Measurements from ENCODE around the gene PXDC1.
"Not testable (repeated sequence)": the region's sequence is repeated elsewhere in the genome, so short reads cannot be mapped to it uniquely, and the experiment has no call there.

PXDC1 gene

GRCh38 chr6:3762359-3762758 is 10.8 kb upstream of the PXDC1 start:
- DNase-seq: no peak

GRCh38 chr6:3761989-3762270 is 10.4 kb upstream of the PXDC1 start:
- no peak for DNase-seq

DNA sequence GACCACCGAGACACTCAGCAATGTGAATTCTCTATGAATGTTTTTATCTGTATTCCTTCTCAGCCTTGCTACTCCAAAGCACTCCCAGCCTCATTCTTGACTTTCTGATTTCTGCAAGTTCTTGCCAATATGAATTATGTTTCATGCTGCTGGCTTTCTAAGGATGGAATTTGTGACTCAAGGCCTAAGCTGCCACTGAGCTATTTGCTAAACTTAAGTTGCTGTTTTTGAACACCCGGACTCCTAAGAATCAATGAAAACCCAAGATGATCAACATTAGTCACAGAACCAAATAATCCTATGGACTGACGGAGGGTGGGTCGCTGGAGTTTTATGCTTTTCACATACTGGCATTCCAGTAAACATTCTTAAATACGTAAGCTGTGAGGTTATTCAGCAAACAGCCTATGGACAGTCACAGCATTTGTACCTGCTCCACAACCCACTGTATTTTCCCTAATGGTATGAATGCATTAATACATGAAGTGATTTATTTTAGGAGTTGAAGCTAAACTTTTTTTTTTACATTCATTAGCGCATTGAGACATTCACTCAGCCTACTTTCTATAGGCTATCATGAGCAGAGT is 8.2 kb upstream of the PXDC1 start:
- DNase-seq: no peak

- DNase-seq: no peak
Measured at GRCh38 chr6:3758842-3759144, 7.3 kb upstream of the PXDC1 start.

- DNase-seq: not testable (repeated sequence)
Measured at GRCh38 chr6:3757998-3758841, 6.7 kb upstream of the PXDC1 start.

DNA sequence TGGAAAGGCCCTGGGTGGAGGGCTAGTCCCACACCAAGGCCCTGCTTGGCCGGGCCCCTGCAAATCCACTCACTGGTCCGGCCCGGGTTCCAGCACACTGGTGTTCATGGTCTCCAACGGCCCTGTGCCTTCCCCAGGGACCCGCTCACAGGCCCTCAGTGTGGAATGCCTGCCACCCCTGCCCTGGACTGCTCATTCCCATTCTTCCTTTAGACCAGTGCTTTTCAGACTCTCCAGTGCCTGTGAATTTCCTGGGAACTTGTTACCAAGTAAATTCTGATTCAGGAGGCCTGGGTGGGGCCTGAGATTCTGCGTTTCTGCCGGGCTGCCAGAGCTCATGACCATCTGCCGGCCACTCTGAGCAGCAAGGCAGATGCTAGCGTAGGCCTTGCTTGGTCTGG is 5.7 kb upstream of the PXDC1 start:
- DNase-seq: no peak

GRCh38 chr6:3756546-3756945 is 5.0 kb upstream of the PXDC1 start:
- no peak for DNase-seq

GRCh38 chr6:3755637-3756545 is 4.4 kb upstream of the PXDC1 start:
- DNase-seq: no peak

DNA sequence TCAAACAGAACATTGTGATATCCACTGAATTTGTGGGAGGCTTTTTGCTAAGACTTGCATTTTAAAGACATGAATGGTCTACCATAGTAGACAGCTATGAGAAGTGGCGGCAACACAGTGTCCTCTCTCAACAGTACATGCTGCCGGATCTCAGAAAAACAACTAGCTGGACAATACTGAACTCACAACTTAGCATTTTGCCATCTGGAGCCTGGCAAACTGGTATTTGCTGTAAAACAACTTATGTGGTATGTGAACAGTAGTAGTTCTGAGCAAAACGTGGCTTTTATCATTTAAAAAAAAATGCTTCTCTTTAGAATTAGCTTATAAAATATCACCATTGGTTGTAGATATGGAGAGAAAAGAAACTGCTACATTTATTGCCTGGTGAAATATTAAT is 3.3 kb upstream of the PXDC1 start:
- no peak for DNase-seq

DNA sequence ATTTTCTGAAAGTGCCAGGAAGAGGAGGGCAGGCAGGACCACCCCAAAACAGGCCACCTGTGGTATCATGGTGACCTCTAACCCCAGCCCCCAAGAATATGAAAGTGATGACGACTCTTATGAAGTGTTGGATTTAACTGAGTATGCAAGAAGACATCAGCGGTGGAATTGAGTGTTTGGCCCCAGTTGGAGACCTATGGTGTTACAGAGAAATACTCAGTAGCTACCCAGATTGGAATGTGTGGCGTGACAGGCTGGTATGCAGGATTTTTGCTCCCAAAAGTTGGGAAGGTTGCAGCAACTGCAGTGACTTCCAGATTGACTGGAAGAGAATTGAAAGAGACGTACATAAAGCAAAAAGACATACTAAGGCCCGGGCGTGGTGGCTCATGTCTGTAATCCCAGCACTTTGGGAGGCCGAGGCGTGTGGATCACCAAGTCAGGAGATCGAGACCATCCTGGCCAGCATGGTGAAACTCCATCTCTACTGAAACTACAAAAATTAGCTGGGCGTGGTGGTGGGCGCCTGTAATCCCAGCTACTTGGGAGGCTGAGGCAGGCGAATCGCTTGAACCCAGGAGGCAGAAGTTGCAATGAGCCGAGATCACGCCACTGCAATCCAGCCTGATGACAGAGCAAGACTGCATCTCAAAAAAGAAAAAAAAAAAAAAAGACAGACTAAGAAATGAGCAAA is 2.7 kb upstream of the PXDC1 start:
- not testable (repeated sequence) for DNase-seq

- no peak for DNase-seq
Measured at GRCh38 chr6:3753228-3753835, 1.8 kb upstream of the PXDC1 start.

- no peak for DNase-seq
Measured at GRCh38 chr6:3752531-3753227, 1.2 kb upstream of the PXDC1 start.

GRCh38 chr6:3751730-3752530 is 417 bp upstream of the PXDC1 start:
- peak in 13 of 14 donors; percentile 28 to 87 (median 65) for DNase-seq

- DNase-seq: peak in 12 of 14 donors; percentile 22 to 86 (median 73)
Measured at GRCh38 chr6:3750317-3751076, 1.0 kb downstream of the PXDC1 start.

GRCh38 chr6:3749977-3750316 is 1.6 kb downstream of the PXDC1 start:
- peak in 3 of 14 donors; percentile 55 to 62 (median 59) for DNase-seq

DNA sequence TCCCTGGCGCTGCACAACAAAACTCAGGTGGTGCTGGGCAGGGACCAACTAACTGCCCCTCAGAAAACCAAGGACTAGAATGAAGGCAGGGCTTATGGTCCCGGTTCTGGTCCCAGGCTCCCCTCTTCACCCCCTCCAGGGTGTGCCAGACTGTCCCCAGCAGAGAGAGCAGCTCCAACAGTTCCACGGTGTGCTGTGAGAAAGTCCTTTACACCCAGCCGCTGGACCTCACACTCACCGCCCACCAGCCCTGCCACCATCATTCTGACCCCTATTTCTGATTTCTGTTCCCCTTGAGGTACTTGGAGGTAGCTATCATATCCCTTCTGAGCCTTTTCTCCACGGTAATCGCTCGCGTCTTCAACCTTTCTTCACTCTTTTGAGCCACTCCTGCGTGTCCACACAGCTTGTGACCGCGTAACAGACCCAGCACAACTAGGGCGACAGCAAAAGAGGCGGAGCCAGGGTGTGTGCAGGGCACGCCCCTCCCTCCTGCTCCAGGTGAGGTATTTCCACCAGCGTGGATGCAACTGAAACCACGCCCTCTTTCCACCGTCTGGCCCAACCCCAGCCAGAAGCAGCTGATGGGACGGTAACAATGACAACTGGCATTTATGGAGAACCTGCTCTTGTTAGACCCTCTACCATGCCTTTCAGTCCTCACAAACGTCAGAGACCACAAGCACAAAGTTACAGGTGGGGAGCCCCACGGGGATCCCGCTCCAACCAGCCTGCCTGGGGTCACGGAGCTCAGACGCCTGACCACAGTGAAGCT is 2.3 kb downstream of the PXDC1 start:
- no peak for DNase-seq

DNA sequence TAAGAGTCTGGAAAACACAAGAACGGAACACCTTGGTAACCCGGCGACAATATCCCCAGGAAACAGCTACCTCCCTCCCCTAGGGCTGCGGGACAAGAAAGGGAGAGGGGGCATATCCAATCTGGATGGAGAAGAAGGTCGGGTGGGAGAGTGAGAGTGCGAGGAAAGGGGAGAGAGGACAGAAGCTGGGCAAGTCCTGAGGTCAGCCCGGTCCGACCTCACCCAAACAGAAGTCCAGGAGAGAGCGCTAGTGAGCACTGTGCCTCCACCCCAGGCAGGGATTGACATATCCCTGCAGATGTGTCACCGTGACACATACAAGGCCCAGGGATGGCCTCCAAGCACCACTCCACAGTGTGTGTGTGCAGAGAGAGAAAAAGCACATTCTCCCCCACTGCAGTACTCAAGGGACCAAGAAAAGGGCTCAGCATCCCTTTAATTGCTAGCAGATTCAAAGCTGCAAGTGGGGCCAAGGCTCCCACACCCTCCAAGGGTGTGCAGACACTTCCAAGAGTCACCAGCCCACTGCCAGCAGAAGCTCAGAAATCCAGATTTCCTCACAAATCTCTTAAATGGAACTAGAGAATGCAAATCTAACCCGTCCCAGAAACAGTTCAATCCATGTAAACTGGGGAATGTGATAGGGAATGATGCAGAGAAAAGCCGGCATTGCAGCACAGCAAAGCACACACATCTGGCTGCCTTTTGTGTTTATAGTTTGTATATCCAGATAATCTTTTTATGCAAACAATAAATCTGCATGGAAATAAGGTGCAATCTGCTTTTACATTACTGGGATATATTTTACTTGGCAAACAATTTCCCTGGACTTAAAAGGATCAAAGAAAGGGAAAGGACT is 3.1 kb downstream of the PXDC1 start:
- DNase-seq: peak in 7 of 14 donors; percentile 9 to 63 (median 34)

DNA sequence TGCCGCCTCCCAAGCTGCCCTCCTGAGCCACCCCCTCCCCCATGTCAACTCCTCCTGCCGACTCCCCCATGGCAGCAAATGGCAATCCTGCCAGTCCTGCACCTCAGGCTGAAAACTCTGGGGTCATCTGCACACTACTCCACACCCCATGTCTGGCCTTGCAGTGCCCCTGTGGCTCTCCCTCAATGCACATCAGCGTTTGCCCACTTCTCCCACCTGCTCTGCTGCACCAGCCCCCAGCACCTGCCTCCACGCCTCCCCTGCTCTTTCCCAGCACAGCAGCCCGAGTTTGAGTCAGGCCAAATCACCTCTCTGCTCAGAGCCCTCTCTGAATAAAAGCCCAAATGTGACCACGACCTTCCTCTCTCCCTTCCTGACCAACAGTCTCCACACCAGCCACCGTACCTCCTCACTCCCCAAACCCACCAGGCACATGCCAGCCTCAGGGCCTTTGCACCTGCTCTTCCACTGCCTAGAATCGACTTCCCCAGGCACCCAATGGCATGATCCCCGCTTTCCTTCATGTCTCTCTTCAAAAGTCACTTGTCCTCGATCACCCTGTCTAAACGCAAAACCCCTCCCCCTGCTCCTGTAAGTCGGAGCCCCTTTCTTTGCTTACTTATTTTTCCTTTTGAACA is 4.3 kb downstream of the PXDC1 start:
- no peak for DNase-seq
